IPS DF 6.9 (cell line): ENCODE data around the gene KAT5.
A peak's percentile ranks its signal among the peaks of the same experiment; 100 is the strongest.
"Not testable (repeated sequence)": the region's sequence is repeated elsewhere in the genome, so short reads cannot be mapped to it uniquely, and the experiment has no call there.

Experiments used
- DNase-seq: peaks from one replicate; pipeline ENCODE4 v3.0.0-alpha.2; 2013; ENCODE audit warnings: low read depth, low spot score
- H3K27ac ChIP-seq: one replicate; pipeline ENCODE4 v1.5.1; 2013; ENCODE audit warnings: low read length, control low read depth
- H3K27me3 ChIP-seq: 2 replicates; pipeline ENCODE4 v1.6.1; 2013; ENCODE audit warnings: mild to moderate bottlenecking, low read length; ENCODE audit not compliant: control insufficient read depth, insufficient read depth
- H3K36me3 ChIP-seq: 2 replicates; pipeline ENCODE4 v1.6.1; 2013; ENCODE audit warnings: low read length; ENCODE audit not compliant: control insufficient read depth, insufficient read depth
- H3K4me1 ChIP-seq: 2 replicates; pipeline ENCODE4 v1.6.1; 2013; ENCODE audit warnings: low read length; ENCODE audit not compliant: control insufficient read depth, insufficient read depth
- H3K4me3 ChIP-seq: 2 replicates; pipeline ENCODE4 v1.5.1; 2013; ENCODE audit warnings: mild to moderate bottlenecking, low read length
- H3K9me3 ChIP-seq: 2 replicates; pipeline ENCODE4 v1.6.1; 2013; ENCODE audit warnings: low read length, inconsistent platforms; ENCODE audit not compliant: control insufficient read depth, insufficient read depth
- WGBS: extraction: QIAGEN DNeasy Blood & Tissue Kit; methylation state at CpG from one replicate; pipeline ENCODE4 v1.1.7; 2013; ENCODE audit warnings: mixed read lengths, missing lambda C conversion rate; ENCODE audit not compliant: insufficient read length, insufficient coverage; 5-methylcytosine and 5-hydroxymethylcytosine counted together

KAT5 gene

GRCh38 chr11:65711785-65712632, at the start of gene KAT5:
TSS of gene KAT5 (plus strand) at chr11:65712252. CDS start at chr11:65712268, 16 bp downstream.
- no CpG with 5 or more reads among the region's 65 CpGs for WGBS
- Histone ChIP-seq H3K4me1 (peaks cover 2% of the 10 kb centered on the region; the same call in 1 of the 2 replicates), H3K36me3 (peaks cover 23% of the 10 kb centered on the region), H3K9me3 (no peaks in the 10 kb centered on the region), H3K27me3 (no peaks in the 10 kb centered on the region), H3K27ac (no peak within 1 kb of the TSS), H3K4me3 (peak within 1 kb of the TSS; percentile 74)
- peak; percentile 96 for DNase-seq

GRCh38 chr11:65662799-65663638, 49.0 kb upstream of the KAT5 start, which contains the start of gene RELA:
TSS of gene RELA (minus strand) at chr11:65662916. CDS start at chr11:65662832, 84 bp downstream.
- Histone ChIP-seq H3K27ac (no peak within 1 kb of the TSS), H3K36me3 (peaks cover 19% of the 10 kb centered on the region), H3K4me1 (no peaks in the 10 kb centered on the region), H3K27me3 (no peaks in the 10 kb centered on the region), H3K9me3 (no peaks in the 10 kb centered on the region), H3K4me3 (peak within 1 kb of the TSS; percentile 67)
- DNase-seq: no peak
- no CpG with 5 or more reads among the region's 91 CpGs for WGBS

GRCh38 chr11:65663639-65664200, 48.3 kb upstream of the KAT5 start:
- no peak for DNase-seq
- Histone ChIP-seq H3K27me3 (no peaks in the 10 kb centered on the region), H3K4me3 (peak overlapping the region; percentile 67), H3K27ac (no peak overlapping the region), H3K4me1 (no peaks in the 10 kb centered on the region), H3K36me3 (peaks cover 12% of the 10 kb centered on the region), H3K9me3 (no peaks in the 10 kb centered on the region)
- WGBS: no CpG with 5 or more reads among the region's 15 CpGs

- DNase-seq: no peak
- no peak overlapping the region for H3K27ac ChIP-seq
- no peaks in the 10 kb centered on the region for H3K36me3 ChIP-seq
- H3K4me1 ChIP-seq: no peaks in the 10 kb centered on the region
- no peaks in the 10 kb centered on the region for H3K9me3 ChIP-seq
- H3K27me3 ChIP-seq: no peaks in the 10 kb centered on the region
- H3K4me3 ChIP-seq: no peak overlapping the region
These were observed 39.7 kb upstream of the KAT5 start for GRCh38 chr11:65672180-65672860.

GRCh38 chr11:65672982-65673381, 39.1 kb upstream of the KAT5 start:
- no CpG with 5 or more reads among the region's 2 CpGs for WGBS

GRCh38 chr11:65680192-65680743, 31.8 kb upstream of the KAT5 start:
- no peaks in the 10 kb centered on the region for H3K27me3 ChIP-seq
- H3K9me3 ChIP-seq: no peaks in the 10 kb centered on the region
- H3K36me3 ChIP-seq: no peaks in the 10 kb centered on the region
- H3K4me3 ChIP-seq: no peak overlapping the region
- DNase-seq: no peak
- H3K27ac ChIP-seq: no peak overlapping the region
- no peaks in the 10 kb centered on the region for H3K4me1 ChIP-seq
- WGBS: no CpG with 5 or more reads among the region's 5 CpGs

More at GRCh38 chr11:65672982-65673381, 39.1 kb upstream of the KAT5 start:
- Histone ChIP-seq H3K36me3 (no peaks in the 10 kb centered on the region), H3K27ac (no peak overlapping the region), H3K4me3 (no peak overlapping the region), H3K4me1 (no peaks in the 10 kb centered on the region), H3K9me3 (no peaks in the 10 kb centered on the region), H3K27me3 (no peaks in the 10 kb centered on the region)
- DNase-seq: no peak

GRCh38 chr11:65683480-65683879, 28.6 kb upstream of the KAT5 start:
- not testable (repeated sequence) for DNase-seq, H3K4me3 ChIP-seq, H3K9me3 ChIP-seq, H3K4me1 ChIP-seq, H3K27me3 ChIP-seq, H3K27ac ChIP-seq, H3K36me3 ChIP-seq
- no CpG with 5 or more reads among the region's 6 CpGs for WGBS

- Histone ChIP-seq H3K27me3 (no peaks in the 10 kb centered on the region), H3K27ac (no peak overlapping the region), H3K36me3 (no peaks in the 10 kb centered on the region), H3K9me3 (no peaks in the 10 kb centered on the region), H3K4me1 (peaks cover 2% of the 10 kb centered on the region; the same call in 1 of the 2 replicates), H3K4me3 (no peak overlapping the region)
- WGBS: no CpG with 5 or more reads among the region's 8 CpGs
- DNase-seq: no peak
These were observed 26.1 kb upstream of the KAT5 start for GRCh38 chr11:65685981-65686380.

- WGBS: no CpG with 5 or more reads among the region's 8 CpGs
- H3K36me3 ChIP-seq, H3K27ac ChIP-seq, H3K4me3 ChIP-seq, H3K4me1 ChIP-seq, H3K27me3 ChIP-seq, DNase-seq, H3K9me3 ChIP-seq: not testable (repeated sequence)
These were observed 20.2 kb upstream of the KAT5 start for GRCh38 chr11:65691847-65692246.
